GM18907 (cell line): ENCODE measurements around the gene COX6B2.
"Not testable (repeated sequence)": the region's sequence is repeated elsewhere in the genome, so short reads cannot be mapped to it uniquely, and the experiment has no call there.

ENCODE experiments used
- ATAC-seq: cut with Tn5 transposase; IDR thresholded peaks from one replicate; pipeline ENCODE4 v1.9.1; 2021; ENCODE audit warnings: mild to moderate bottlenecking, moderate library complexity; ENCODE audit not compliant: unreplicated experiment

COX6B2 gene

DNA sequence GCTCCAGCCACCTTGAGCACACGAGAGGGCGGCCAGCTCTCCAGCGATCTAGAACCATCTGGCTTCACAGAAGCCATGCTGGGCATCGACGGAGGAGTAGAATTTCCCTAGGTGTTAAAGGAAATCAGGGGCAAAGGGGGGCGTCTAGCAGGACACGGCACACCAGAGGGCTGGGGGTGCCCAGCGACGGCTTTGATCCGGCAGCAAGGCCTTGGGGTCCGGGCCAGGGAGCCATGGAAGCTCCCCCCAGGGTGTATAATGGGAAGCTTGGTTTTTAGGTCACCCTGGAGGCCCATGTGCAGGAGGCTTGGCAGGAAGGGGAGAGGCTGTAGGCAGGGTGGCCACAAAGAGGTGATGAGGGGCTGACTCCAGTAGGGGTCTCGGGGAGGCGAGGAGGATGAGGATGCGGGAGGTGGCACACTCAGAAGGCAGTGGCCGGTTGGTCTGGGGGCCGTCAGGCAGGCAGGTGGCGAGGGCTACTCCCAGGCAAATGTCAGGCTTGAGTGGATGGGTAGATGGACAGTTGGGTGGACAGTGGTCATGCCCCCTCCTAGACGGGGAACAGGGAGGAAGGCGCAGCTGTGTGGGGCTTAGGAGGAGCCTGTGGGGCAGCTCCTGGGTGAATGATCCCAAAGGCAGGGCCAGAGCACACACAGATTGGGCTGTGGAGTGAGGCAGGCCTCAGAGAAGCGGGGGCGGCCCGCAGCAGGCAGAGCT lies 9.3 kb downstream of the COX6B2 start:
- ATAC-seq, result no peak

DNA sequence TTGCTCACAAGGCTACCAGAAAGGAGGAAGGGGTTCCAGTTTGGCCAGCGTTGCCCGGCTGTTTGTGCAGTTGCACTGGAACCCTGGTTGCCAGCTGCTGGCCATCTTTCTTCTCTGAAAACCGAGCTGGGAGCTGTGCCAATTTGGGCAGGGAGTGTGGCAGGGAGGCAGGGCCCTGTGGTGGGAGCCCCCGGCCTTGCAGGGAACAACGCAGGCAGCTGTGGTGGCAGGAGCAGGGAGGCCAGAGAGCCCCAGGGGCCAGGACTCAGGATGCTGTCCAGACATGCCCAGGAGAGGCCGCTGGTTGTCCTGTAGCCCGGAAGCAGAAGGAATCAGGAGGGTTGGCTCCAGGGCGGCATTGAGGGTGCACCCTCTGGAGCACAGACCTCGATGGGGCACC lies 10.1 kb downstream of the COX6B2 start:
- no peak for ATAC-seq

DNA sequence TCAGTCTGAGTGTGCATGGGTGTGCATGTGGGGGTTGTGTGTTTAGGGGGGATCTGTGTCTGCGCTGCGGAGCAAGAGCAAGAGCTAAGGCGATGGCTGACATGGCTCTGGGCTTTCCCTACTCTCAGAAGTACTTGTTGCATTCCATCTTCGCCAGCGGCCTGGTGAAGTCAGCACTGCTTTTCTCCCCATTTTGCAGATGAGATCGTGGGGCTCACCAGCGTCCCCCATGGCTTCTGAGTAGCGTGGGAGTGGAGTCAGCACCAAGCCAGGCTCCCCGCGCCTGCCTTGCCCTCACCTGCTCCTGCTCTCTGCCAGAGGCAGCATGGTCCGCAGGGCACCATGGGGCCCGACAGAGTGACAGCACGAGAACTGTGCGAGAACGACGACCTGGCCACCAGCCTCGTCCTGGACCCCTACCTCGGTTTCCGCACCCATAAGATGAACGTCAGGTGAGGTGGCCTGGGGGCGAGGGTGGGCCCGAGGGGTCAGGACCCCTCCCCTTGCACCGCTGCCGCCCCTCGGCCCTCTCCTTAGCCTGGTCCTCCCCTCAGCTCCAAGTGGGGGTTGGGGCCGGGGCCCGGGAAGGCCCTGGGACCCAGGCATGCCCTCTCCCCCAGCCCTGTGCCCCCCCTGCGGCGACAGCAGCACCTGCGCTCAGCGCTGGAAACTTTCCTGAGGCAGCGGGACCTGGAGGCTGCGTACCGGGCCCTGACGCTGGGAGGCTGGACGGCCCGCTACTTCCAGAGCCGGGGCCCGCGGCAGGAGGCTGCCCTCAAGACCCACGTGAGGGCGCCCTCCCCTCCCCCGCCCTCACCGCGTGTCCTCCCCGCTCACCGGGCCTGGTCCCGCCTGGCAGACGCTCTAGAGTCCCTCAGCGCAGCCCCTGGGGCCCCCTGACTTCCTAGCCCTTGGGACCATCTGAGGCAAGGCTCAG lies 12.7 kb downstream of the COX6B2 start:
- ATAC-seq, result no peak

DNA sequence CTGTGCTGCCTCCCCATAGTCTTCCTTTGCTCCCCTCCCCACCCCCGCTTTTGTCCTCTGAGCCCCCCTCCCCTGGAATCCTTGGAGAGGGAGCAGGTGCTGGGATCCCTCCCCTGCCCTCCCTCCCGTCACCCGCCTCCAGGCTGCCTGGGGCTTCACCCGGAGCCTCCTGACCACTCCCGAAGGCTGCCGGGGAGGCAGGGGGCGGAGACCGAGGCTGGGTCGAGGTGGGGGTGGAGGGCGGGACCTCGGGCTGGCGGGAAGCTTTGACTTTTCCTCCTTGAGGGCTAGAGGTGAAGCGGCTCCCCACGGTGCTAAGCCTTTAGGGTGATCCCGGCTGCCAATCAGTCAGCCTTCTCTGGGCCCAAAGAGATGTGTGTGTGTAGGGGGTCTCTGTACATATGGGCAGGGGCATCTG lies 13.3 kb downstream of the COX6B2 start:
- no peak for ATAC-seq

DNA sequence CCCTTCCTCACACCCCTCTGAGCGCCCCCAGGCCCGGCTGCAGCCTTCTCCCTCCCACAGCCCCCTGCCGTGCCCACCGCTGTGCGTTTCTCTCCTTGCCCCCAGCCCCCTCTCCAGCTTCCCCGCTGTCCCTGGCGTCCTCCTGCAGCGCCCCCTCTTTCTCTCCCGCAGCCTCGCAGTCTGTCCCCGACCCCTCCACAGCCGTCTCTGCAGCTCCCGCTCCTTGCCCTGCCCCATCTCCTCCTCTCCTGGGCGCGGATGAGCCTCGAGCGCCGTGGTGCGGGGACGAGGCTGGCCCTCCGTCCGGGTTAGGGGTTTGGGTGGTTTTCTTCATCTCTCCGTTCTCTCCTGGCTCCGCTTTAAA lies 13.8 kb downstream of the COX6B2 start:
- no peak for ATAC-seq

DNA sequence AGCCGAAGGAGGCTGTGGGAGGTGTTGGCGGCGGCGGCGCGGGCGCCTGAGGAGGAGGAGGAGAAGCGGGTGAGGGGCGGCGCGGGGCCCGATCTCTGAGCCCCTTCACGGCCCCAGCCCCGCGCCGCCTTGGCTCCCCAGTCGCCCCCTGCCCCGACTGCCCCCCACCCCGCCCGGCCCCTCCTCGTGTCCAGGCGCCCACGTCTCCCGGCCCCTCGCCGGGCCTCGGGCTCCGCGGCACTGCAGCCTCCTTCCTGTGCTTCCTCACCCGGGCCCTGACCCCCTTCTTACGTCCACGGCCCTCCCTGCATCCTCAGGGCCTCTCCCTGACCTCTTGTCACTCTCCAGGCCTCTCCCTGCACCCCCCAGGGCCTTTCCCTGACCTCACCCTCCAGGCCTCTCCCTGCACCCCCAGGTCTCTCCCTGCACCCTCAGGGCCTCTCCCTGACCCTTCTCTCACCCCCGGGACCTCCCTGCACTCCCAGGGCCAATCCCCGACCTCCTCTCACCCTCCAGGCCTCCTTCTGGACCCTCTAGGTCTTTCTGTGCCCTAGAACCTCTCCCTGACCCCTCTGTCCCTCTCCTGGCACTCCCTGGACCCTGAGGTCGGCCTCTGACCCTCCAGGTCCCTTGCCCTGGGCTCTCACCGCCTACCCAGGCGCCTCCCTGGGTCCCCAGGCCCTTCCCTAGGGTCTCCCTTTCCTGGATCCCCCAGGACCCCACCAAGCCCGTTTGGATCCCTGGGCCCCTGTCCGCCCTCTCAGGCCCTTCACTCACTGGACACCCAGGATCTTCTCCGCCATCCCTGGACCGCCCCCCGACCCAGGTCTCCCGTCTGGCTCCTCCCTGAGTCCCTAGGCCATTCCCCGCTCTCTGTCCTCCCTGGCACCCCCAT lies 14.4 kb downstream of the COX6B2 start:
- no peak for ATAC-seq

DNA sequence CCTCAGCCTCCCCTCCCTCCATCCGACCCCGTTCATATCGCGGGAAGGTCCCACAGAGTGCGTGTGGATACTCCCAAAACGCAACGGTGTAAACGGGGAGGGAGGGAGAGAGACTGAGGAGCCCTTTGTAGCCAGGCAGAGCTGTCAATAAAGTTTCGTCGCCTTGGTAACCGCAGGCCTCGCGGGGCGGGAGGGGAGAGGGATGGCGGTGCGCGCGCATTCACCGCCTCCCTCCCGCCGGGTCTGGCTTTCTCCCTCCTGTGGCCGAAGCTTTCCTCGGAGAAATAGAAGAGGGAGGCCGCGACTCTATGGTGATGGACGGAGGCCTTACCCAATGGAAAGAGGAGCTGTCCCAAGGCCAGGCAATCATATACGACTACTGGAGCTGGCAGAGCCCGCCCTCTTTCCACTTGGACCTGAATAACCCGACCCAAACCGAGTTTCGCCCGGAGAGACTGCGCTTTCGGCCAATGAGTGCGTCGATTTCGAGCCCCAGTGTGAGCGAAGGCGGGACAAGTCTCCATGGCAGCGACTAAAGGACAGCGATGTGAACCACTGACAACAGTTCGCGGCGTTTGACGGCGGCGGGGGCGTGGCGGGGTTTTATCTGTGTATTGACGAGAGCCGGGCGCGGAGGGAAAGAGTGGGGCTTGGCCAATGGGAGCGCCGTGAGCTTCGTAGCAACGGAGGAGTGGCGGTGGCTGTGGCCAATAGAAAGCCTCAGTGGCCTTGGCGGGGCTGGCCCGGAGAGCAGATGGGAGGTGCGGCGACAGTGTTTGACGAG lies 15.2 kb downstream of the COX6B2 start, which contains the start of gene KMT5C:
Gene KMT5C, plus strand, starts transcription at position 772 of the 784 bp plus-strand sequence. CDS start 2,061 bp downstream, outside the sequence.
- peak; percentile 87 for ATAC-seq

DNA sequence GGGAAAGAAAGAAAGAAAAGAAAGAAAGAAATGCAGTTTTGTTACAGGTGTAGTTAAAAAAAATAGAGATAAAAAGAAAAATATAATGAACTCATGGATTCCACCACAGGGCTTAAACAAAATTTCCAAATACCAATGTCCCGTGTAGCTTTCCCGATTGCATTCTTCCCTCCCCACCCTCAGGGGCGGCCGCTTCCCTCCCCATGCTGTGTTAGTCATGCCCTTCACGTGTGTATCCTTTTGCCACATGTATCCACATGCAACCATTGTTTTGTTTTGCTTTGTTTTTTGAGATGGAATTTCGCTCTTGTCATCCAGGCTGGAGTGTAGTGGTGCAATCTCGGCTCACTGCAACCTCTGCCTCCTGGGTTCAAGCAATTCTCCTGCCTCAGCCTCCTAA lies 18.4 kb downstream of the COX6B2 start:
- ATAC-seq, result no peak

DNA sequence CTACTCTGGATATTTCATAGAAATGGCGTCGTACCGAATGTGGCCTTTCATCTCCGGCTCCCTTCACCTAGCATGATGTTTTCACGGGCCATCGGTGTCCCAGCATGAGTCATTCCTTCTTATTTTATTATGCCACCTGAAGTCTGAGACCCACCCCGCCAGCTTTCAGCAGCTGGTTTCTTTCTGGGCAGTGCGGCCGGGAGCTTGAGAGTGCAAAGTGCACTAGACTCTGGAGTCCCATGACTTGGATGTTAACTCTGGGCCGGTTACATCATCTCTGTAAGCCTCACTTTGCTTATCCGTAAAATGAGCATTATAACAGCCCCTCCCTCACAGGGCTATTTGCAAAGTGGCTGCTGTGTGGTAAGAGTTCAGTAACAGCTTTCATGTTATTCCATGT lies 20.6 kb downstream of the COX6B2 start:
- ATAC-seq, result no peak

DNA sequence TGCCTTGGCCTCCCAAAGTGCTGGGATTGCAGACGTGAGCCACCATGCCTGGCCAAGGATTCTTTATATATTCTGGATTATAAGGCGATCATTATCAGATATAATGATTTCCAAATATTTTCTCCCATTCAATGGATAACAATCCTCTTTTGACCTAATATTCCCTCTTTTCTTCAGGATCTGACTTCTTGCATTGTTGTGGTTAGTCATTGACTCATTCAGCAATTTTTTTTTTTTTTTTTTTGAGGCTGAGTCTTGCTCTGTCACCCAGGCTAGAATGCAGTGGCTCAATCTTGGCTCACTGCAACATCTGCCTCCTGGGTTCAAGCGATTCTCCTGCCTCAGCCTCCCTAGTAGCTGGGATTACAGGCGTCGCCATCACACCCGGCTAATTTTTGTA lies 24.7 kb downstream of the COX6B2 start:
- ATAC-seq, result not testable (repeated sequence)

DNA sequence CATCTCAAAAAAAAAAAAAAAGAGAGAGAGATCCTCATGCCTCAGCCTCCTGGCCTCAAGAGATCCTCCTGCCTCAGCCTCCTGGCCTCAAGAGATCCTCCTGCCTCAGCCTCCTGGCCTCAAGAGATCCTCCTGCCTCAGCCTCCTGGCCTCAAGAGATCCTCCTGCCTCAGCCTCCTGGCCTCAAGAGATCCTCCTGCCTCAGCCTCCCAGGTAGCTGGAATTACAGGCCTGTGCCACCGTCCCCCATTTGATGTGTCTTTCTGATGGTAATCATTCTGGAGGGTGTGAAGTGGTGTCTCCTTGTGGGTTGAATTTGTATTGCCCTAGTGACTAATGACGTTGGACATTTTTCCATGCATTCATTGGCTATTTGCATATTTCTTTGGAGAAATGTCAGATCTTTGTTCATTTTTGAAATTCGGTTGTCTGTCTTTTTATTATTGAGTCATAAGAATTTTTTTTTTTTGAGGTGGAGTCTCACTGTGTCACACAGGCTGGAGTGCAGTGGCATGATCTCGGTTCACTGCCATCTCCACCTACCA lies 25.7 kb downstream of the COX6B2 start:
- not testable (repeated sequence) for ATAC-seq

DNA sequence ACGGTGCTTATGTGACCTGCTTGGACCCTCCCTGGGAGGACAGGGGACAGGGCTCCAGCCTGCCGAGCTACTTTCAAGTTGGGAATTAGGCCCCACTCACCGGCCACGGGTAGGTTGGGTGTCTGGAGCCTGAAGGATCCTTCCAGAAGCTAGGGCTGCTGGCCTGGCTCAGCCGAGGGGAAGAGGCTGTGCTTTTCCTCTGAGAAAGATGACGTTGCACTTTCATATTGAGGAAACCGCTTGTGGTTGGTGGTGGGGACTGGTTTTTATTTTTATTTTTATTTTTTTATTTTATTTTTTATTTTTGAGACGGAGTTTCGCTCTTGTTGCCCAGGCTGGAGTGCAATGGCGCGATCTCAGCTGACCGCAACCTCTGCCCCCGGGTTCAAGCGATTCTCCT lies 29.3 kb downstream of the COX6B2 start, which contains the start of gene TMEM150B:
Gene TMEM150B, minus strand, starts transcription at position 170 of the 400 bp plus-strand sequence. CDS start 4,305 bp downstream, outside the sequence.
- no peak for ATAC-seq

DNA sequence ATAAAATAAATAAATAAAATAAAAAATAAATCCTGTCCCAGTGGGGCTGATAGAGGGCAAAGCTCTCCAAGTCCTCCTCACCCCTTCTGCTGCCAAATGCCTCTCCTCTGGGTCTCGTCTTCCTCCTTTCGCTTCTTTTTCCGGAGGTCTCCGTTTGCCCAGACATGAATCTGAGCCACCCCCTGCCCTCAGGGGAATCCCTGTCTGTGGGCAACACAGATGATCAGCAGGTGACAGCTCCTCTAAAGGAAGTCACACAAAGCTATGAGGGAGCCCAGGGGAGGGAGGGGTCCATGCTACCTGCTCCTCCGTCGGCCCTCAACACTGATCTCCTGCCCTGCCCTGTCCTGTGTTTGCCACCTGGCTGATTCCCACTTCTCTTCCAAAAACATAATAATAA lies 29.9 kb downstream of the COX6B2 start:
- no peak for ATAC-seq

DNA sequence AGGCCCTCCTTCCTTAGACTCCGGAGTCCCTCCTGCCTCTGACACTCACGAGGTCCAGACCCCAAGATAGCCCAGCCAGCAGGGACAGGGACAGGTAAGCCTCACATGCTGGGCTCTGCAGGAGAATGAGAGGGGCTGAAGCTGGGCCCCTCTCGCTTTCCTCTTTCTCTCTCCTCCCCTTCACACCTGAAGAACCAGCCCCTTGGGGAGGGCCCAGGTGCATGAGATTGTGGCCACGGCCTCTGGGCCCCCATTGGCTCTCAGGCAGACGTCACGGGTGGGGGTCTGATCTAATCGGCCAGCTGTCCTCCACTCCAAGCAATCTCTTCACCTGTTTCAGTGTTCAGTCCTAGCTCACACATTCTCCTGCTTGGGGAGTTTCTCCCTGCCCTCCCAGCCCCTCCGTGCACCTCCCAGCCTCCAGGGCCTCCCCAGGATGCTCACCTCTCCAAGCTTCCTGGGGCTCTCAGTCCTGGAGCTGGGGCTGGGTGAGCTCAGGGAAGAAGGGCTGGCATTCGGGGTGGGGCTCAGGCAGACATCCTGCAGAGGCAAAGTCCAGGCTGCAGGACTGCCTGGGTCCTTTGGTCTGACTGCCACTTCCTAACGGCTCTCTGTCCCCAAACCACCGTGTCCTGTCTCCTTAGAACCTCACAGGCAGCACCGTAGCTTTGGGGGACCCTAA lies 32.2 kb downstream of the COX6B2 start:
- no peak for ATAC-seq

DNA sequence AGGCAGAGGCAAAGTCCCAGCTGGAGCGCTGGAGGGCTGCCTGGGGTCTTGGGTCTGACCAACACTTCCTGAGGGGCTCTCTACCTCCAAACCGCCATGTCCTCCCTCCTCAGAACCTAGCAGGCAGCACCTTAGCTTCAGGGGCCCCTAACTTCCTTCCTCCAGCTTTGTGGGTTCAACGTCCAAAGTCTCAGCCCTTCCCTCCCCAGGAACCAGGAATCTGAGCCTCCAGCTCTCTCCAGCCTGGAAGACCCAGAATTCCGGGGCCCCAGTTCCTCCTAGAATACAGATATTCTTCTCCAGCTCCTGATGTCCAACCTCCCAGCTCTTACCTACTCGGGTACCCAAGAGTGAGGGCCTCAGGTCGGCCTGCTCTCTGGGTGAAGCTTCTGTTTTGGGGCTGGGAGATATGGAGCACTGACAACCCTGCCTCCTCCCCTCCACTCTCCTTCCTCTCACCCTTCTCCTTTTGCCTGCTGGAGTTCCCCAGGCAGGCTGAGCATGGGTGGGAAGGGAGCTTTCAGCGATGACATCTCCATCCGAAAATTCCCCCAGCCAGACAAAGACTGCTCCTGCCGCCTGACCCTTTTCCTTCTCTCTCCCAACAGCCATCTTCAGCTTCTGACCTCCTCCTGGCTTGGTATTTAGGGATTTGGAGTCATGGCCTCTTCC lies 32.9 kb downstream of the COX6B2 start:
- ATAC-seq, result no peak

DNA sequence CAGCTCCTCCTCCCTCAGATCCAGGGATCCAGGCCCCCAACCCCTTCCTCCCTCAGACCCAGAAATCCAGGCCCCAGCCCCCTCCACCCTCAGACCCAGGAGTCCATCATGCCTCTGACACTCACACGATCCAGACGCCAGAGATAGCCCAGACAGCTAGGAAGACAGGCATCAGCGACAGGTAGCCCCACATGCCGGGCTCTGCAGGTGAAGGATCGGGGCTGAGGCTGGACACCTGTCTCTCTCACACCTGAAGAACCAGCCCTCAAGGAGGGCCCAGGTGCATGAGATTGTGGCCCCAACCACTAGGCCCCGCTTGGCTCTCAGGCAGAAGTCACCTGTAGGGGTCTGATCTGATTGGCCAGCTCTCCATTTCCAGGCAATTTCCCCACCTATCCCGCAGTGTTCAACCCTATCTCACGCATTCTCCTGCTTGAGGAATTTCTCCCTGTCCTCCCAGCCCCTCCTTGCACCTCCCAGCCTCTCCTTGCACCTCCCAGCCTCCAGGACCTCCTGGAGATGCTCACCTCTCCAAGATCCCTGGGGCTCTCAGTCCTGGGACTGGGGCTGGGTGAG lies 33.6 kb downstream of the COX6B2 start:
- ATAC-seq, result no peak

DNA sequence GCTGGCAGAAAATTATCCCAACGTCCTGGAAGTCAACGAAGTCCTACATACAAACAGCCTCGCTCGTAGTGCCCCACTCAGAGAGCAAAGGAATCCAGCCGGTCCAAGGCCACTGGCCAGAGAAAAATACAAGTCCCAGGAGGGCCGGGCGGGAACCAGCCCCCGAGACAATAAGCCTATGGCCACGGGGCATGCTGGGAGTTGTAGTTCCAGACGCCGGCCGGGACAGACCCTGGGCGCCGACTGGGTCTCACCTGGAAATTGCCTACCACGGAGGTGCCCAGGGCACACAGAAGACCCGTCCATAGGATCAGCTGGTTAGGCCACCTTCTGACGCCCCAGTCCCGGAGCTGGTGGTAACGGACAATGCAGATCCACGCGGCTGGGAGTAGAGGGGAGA lies 34.7 kb downstream of the COX6B2 start:
- ATAC-seq, result no peak

DNA sequence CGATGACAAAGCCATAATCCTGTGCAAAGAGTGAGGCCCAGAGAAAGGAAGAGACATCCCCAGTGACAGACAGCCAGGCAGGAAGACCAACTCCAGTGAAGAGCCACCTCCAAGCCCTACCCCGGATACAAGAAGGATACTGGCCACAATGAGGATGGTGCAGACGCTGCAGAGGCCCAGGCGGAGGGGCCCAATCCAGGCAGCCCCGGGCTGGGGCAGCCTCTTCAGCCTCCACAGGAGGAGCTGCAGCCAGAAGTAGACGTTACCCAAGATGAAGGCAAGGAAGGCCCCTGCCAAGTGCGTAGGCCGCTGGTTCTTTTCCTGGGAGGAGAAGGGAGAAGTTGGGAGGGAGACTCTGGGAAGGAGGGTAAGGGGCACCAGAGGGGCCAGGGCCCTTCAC lies 37.9 kb downstream of the COX6B2 start:
- no peak for ATAC-seq
